K562 (cell line): Measurements from ENCODE around the gene ADGRE3. TPM values are rescaled to one million over a fixed set of nuclear protein-coding genes. Genes with fewer than 3 reads are reported as not detected.

Source experiments
- ATAC-seq: fragments of 200-7000 bp; cut with Tn5 transposase; 3 replicates; pipeline ENCODE4 v1.9.1; 2020; ENCODE audit warnings: moderate library complexity
- BruUV-seq: library from RNA; stranded (reverse); fragments of 400-500 nt; replicated peaks from 2 replicates; lab custom pipeline; 2021; lab: Mats Ljungman, UMichigan
- CTCF ChIA-PET: fragments of 300-600 bp; formaldehyde crosslinking; extraction: SDS; loops from one replicate; lab custom pipeline; 2021; ENCODE audit warnings: low intra/inter-chr PET ratio; lab: Yijun Ruan, JAX
- POLR2A ChIA-PET: fragments of 300-600, 350-650 bp; sonication (Branson Sonifier 250); formaldehyde crosslinking; extraction: SDS; loops from one replicate; lab custom pipeline; 2021; ENCODE audit warnings: antibody characterized with exemption, inconsistent platforms; lab: Yijun Ruan, JAX
- DNase-seq, 4 experiments: peaks; one replicate each; pipeline versions ENCODE4 v3.0.0 to v3.0.0-alpha.2; 2011 to 2018; ENCODE audit warnings: low spot score in 3 of 4, mixed read lengths in 3 of 4; ENCODE audit errors: extremely low read depth in 1 of 4
- FAIRE-seq: peaks from 2 replicates; lab custom pipeline; 2011; peaks lifted over from hg19 to GRCh38; lab: Jason Lieb, UNC
- H2AFZ ChIP-seq: 2 replicates; pipeline ENCODE4 v1.6.0; 2011; ENCODE audit warnings: low read depth, low read length, control low read depth, inconsistent platforms
- H3K27ac ChIP-seq: fragments of 200-600 bp; 3 replicates; pipeline ENCODE4 v1.8.0; 2011; ENCODE audit warnings: low read depth, mild to moderate bottlenecking, control low read depth, inconsistent platforms, low read length, moderate library complexity, mixed read lengths; ENCODE audit errors: extremely low read depth
- H3K27me3 ChIP-seq, 2 experiments: fragments of 300-600 bp in 1 of 2; 2 replicates in 1 of 2; 3 replicates in 1 of 2; pipeline versions ENCODE4 v1.6.0 to v1.8.0; 2011; ENCODE audit warnings: inconsistent platforms in 2 of 2, low read length in 2 of 2, mild to moderate bottlenecking in 1 of 2, mixed read lengths in 1 of 2, moderate library complexity in 1 of 2; ENCODE audit not compliant: control insufficient read depth in 2 of 2, insufficient read depth in 2 of 2
- H3K36me3 ChIP-seq: fragments of 300-600 bp; 3 replicates; pipeline ENCODE4 v1.8.0; 2011; ENCODE audit warnings: mild to moderate bottlenecking, low read length, inconsistent platforms; ENCODE audit not compliant: control insufficient read depth, insufficient read depth
- H3K4me1 ChIP-seq, 2 experiments: fragments of 200-600 bp in 1 of 2; replicated peaks in 1 of 2; 2 replicates in 1 of 2; 3 replicates in 1 of 2; pipeline versions ENCODE4 v1.5.1 to v1.8.0; 2011; ENCODE audit warnings: inconsistent platforms in 2 of 2, low read length in 2 of 2, mild to moderate bottlenecking in 1 of 2, mixed read lengths in 1 of 2, moderate library complexity in 1 of 2; ENCODE audit not compliant: control insufficient read depth in 2 of 2, insufficient read depth in 2 of 2
- H3K4me2 ChIP-seq: 2 replicates; pipeline ENCODE4 v1.6.1; 2011; ENCODE audit warnings: low read length, control low read depth, inconsistent platforms, mixed read lengths; ENCODE audit not compliant: insufficient read depth
- H3K4me3 ChIP-seq: fragments of 200-600 bp; sonication (generic), shearing (Covaris generic); 2 replicates; pipeline ENCODE4 v1.5.1; 2016; ENCODE audit warnings: control low read depth, inconsistent platforms
- H3K79me2 ChIP-seq: fragments of 200-600 bp; 3 replicates; pipeline ENCODE4 v1.8.0; 2011; ENCODE audit warnings: low read length, inconsistent platforms; ENCODE audit not compliant: control insufficient read depth, insufficient read depth
- H3K9ac ChIP-seq, 2 experiments: 2 replicates each; pipeline versions ENCODE4 v1.6.0 to v1.6.1; 2011; ENCODE audit warnings: low read depth in 2 of 2, low read length in 2 of 2, control low read depth in 1 of 2, inconsistent platforms in 1 of 2, mild to moderate bottlenecking in 1 of 2, mixed read lengths in 1 of 2; ENCODE audit not compliant: insufficient read depth in 1 of 2
- H3K9me1 ChIP-seq: one replicate; pipeline ENCODE4 v1.6.0; 2011; ENCODE audit warnings: inconsistent platforms, mild to moderate bottlenecking, low read length, moderate library complexity; ENCODE audit not compliant: control insufficient read depth, insufficient read depth
- H3K9me3 ChIP-seq: replicated peaks from 2 replicates; pipeline ENCODE4 v1.5.1; 2011; ENCODE audit warnings: low read depth, low read length, inconsistent platforms; ENCODE audit not compliant: control insufficient read depth, insufficient read depth
- H4K20me1 ChIP-seq: replicated peaks from 2 replicates; pipeline ENCODE4 v1.6.1; 2011; ENCODE audit warnings: low read length, inconsistent platforms, mixed read lengths; ENCODE audit not compliant: control insufficient read depth, insufficient read depth
- KDM5B ChIP-seq: fragments of 200-600 bp; sonication (generic); IDR thresholded peaks from 2 replicates; pipeline ENCODE4 v1.6.1; 2012; ENCODE audit warnings: low read depth, mild to moderate bottlenecking, moderate library complexity, low read length, control low read depth, inconsistent platforms; ENCODE audit not compliant: insufficient replicate concordance
- SRSF9 ChIP-seq: fragments of 200-400 bp; formaldehyde crosslinking; IDR thresholded peaks from 2 replicates; pipeline ENCODE4 v1.6.1; 2017; ENCODE audit warnings: low read depth, low read length, borderline replicate concordance
- TBP ChIP-seq: optimal IDR thresholded peaks from 2 replicates; pipeline ENCODE3; 2011; ENCODE audit warnings: low read depth, low read length, improper control_type of control experiment
- TCFL5 ChIP-seq: fragments of 250-450 bp; sonication (Bioruptor Pico); conservative IDR thresholded peaks from 2 replicates; pipeline ENCODE4 v1.6.1; 2021; ENCODE audit warnings: mild to moderate bottlenecking, moderate library complexity, matching md5 sums
- WGBS: fragments of 100-300 bp; shearing (Covaris generic); methylation state at CpG from one replicate; pipeline ENCODE4 v1.1.6; 2016; ENCODE audit warnings: low coverage, mixed read lengths; ENCODE audit not compliant: insufficient coverage; ENCODE audit errors: missing lambda C conversion rate; 5-methylcytosine and 5-hydroxymethylcytosine counted together
- in situ Hi-C: fragments of 300-500 bp; cut with MboI; formaldehyde crosslinking; loops from 4 replicates; pipeline ENCODE4 v1.15.0; 2018; ENCODE audit warnings: inconsistent platforms, mixed read lengths
- intact Hi-C: fragments of 100-400 bp; cut with micrococcal nuclease; formaldehyde crosslinking; loops from 2 replicates; pipeline ENCODE4 v1.14.2; 2022
- polyA plus RNA-seq, 8 experiments: library from polyadenylated mRNA; depleted of rRNA in 4 of 8; stranded (reverse) in 5 of 8; unstranded in 3 of 8; fragments of >200 nt; fragmentation: Nextera tagmentation in 2 of 8; fragmentation: Illumina TruSeq in 1 of 8; extraction: Ambion mirVana in 2 of 8; extraction: Trizol in 1 of 8; gene quantifications; 2 replicates each; pipeline versions ENCODE4 v1.2.1 to v1.2.3, GENCODE V29; 2011 to 2014; ENCODE audit warnings: inconsistent platforms in 1 of 8, missing spikeins in 1 of 8
- total RNA-seq, 7 experiments: library from RNA; depleted of rRNA in 6 of 7; stranded (reverse); fragments of >200 nt in 6 of 7; fragmentation: Illumina TruSeq in 2 of 7; extraction: Trizol in 2 of 7; gene quantifications; 2 replicates each; pipeline versions ENCODE4 v1.2.1 to v1.2.3, GENCODE V29; 2011 to 2021; ENCODE audit warnings: low replicate concordance in 1 of 7
- TF ChIP-seq, protein P1 (sequence below), 3 experiments: fragments of 200-800 bp in 1 of 3; fragments of 250-450 bp in 1 of 3; fragments of 450-650 bp in 1 of 3; sonication (Bioruptor Pico) in 1 of 3; sonication (Bioruptor generic) in 1 of 3; formaldehyde crosslinking in 1 of 3; IDR thresholded peaks; 2 replicates each; pipeline versions ENCODE4 v1.6.1 to v1.8.0; 2016 to 2022; ENCODE audit warnings: mild to moderate bottlenecking in 2 of 3, missing genetic modification characterization in 2 of 3, missing compliant biosample characterization in 1 of 3, moderate library complexity in 1 of 3
- TF ChIP-seq, protein P2 (sequence below), 2 experiments: fragments of 150-350 bp in 1 of 2; IDR thresholded peaks; 2 replicates each; pipeline ENCODE4 v1.6.1; 2012 to 2016; ENCODE audit warnings: low read depth in 2 of 2, low read length in 2 of 2, mild to moderate bottlenecking in 1 of 2, moderate library complexity in 1 of 2

ADGRE3 gene
- total and polyA plus RNA-seq, 9 of the 15 experiments (the other 6 are each of a cell fraction or from before 2014, with no cell fraction given), result not detected

DNA sequence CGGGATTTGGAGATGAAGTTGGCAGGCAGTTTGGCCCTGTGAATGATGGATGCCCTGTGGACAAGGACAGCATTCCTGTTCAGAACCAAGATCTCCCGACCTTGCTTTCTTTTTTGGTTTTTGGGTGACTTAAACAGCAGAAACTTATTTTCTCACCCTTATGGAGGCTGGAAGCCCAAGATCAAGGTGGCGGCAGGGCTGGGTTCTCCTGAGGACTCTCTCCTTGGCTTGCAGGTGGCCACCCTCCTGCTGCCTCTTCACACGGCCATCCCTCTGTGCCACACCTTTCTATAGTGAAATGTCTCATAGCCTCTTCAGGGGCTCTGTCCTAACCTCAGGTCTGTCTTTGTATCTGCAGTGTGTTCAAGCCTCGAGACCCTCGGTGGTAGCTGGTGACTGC, 29.2 kb upstream of the ADGRE3 start (continued):
- TF ChIP-seq, protein P1, sequence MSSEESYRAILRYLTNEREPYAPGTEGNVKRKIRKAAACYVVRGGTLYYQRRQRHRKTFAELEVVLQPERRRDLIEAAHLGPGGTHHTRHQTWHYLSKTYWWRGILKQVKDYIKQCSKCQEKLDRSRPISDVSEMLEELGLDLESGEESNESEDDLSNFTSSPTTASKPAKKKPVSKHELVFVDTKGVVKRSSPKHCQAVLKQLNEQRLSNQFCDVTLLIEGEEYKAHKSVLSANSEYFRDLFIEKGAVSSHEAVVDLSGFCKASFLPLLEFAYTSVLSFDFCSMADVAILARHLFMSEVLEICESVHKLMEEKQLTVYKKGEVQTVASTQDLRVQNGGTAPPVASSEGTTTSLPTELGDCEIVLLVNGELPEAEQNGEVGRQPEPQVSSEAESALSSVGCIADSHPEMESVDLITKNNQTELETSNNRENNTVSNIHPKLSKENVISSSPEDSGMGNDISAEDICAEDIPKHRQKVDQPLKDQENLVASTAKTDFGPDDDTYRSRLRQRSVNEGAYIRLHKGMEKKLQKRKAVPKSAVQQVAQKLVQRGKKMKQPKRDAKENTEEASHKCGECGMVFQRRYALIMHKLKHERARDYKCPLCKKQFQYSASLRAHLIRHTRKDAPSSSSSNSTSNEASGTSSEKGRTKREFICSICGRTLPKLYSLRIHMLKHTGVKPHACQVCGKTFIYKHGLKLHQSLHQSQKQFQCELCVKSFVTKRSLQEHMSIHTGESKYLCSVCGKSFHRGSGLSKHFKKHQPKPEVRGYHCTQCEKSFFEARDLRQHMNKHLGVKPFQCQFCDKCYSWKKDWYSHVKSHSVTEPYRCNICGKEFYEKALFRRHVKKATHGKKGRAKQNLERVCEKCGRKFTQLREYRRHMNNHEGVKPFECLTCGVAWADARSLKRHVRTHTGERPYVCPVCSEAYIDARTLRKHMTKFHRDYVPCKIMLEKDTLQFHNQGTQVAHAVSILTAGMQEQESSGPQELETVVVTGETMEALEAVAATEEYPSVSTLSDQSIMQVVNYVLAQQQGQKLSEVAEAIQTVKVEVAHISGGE (CRISPR knock-in tag; IDR thresholded peaks at IDR 0.05), result no peak

DNA sequence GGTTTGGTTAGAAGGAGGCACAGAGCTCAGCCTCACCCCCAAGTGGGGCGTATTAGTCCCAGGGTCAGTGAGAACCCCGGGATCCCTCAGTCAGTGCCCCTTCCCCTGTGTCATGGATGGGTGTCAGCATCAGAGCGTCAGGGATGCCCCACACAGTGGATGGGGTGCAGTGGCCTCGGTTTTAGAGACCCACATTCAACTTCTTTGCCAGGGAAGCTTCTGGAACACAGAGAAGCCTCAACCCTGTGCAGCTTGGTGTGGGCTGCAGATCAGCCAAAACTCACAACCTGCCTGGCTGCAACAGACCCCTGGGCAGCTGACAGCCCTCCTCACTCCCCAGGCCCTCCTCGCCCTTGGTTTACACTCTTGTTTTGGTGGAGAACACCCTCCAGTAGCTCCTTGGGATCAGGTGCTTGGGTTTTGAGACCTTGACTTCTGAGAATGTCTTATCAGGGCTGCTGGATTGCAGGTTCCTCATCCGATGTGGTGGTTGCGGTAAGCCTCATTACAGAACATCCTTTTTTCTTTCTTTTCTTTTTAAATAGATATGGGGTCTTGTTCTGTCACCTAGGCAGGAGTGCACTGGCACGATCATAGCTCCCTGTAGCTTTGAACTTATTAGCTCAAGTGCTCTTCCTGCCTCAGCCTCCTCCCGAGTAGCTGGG, 26.2 kb upstream of the ADGRE3 start:
- Histone ChIP-seq H3K4me2 (no peak overlapping the region), H3K79me2 (no peaks in the 10 kb centered on the region), H3K27ac (no peak overlapping the region), H3K36me3 (peaks cover 16% of the 10 kb centered on the region; the same call in 2 of the 3 replicates), H3K9me3 (peaks cover 7% of the 10 kb centered on the region; the same call in 1 of the 2 replicates), H3K4me3 (no peak overlapping the region), H3K4me1 (no peaks in the 10 kb centered on the region; a peak in 1 of 5 replicates), H4K20me1 (no peaks in the 10 kb centered on the region), H3K9ac (no peak overlapping the region; a peak in 1 of 4 replicates), H3K27me3 (no peaks in the 10 kb centered on the region), H3K9me1 (no peaks in the 10 kb centered on the region), H2AFZ (no peak overlapping the region)
- ChIA-PET CTCF (no interaction called here), POLR2A (interaction anchor here (2.8 kb wide), 1 partner anchor 11 kb away, joined by 14 read pairs; the partner anchor contains the start of gene ZNF333)
- 52% methylated on average over 9 of the region's 9 CpGs for WGBS
- FAIRE-seq, result no peak
- DNase-seq, result no peak
- intact Hi-C loops, result no loop called here
- in situ Hi-C loops, result no loop called here
- no peak for ATAC-seq
- no TSS peak for BruUV-seq
- TF ChIP-seq TCFL5 (CRISPR knock-in tag) (no peak), TBP (no peak), KDM5B (no peak), SRSF9 (no peak)
- TF ChIP-seq, protein P2, sequence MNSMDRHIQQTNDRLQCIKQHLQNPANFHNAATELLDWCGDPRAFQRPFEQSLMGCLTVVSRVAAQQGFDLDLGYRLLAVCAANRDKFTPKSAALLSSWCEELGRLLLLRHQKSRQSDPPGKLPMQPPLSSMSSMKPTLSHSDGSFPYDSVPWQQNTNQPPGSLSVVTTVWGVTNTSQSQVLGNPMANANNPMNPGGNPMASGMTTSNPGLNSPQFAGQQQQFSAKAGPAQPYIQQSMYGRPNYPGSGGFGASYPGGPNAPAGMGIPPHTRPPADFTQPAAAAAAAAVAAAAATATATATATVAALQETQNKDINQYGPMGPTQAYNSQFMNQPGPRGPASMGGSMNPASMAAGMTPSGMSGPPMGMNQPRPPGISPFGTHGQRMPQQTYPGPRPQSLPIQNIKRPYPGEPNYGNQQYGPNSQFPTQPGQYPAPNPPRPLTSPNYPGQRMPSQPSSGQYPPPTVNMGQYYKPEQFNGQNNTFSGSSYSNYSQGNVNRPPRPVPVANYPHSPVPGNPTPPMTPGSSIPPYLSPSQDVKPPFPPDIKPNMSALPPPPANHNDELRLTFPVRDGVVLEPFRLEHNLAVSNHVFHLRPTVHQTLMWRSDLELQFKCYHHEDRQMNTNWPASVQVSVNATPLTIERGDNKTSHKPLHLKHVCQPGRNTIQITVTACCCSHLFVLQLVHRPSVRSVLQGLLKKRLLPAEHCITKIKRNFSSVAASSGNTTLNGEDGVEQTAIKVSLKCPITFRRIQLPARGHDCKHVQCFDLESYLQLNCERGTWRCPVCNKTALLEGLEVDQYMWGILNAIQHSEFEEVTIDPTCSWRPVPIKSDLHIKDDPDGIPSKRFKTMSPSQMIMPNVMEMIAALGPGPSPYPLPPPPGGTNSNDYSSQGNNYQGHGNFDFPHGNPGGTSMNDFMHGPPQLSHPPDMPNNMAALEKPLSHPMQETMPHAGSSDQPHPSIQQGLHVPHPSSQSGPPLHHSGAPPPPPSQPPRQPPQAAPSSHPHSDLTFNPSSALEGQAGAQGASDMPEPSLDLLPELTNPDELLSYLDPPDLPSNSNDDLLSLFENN (IDR thresholded peaks at IDR 0.05; ENCODE audit: low read depth in 2 of 2, low read length in 2 of 2), result no peak
